ENCODE data around the gene PLPPR2. TPM values are rescaled to one million over a fixed set of nuclear protein-coding genes. Genes with fewer than 3 reads are reported as not detected.
A peak's percentile ranks its signal among the peaks of the same experiment; 100 is the strongest.

Gene PLPPR2
- polyA plus RNA-seq, 2 of the 4 experiments (the other 2 are of a cell fraction), result 5.6 to 9.7 TPM

- peaks cover 11% of the 10 kb centered on the region for H3K4me1 ChIP-seq
- ChIA-PET CTCF (no interaction called here), POLR2A (no interaction called here)
- no peak overlapping the region for H3K4me2 ChIP-seq
- ATAC-seq, result no peak
- TF ChIP-seq TP53 (CRISPR knock-in tag; IDR thresholded peaks at IDR 0.05), result no peak
- no peak for TF ChIP-seq NFE2L2 (conservative IDR thresholded peaks at IDR 0.05; ENCODE audit: low read length)
- TF ChIP-seq HOXB5 (CRISPR knock-in tag; IDR thresholded peaks at IDR 0.05), result no peak
- TF ChIP-seq KDM1A (IDR thresholded peaks at IDR 0.05; ENCODE audit: low read depth), result no peak
- no peak for TF ChIP-seq CBX8 (IDR thresholded peaks at IDR 0.05)
- no peak for TF ChIP-seq CHD4 (IDR thresholded peaks at IDR 0.05; ENCODE audit: borderline replicate concordance)
- no peak for TF ChIP-seq HOXA7 (CRISPR knock-in tag; IDR thresholded peaks at IDR 0.05)
- TF ChIP-seq SMC3 (IDR thresholded peaks at IDR 0.05), result no peak
- TF ChIP-seq, protein P1, sequence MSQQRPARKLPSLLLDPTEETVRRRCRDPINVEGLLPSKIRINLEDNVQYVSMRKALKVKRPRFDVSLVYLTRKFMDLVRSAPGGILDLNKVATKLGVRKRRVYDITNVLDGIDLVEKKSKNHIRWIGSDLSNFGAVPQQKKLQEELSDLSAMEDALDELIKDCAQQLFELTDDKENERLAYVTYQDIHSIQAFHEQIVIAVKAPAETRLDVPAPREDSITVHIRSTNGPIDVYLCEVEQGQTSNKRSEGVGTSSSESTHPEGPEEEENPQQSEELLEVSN (IDR thresholded peaks at IDR 0.05; ENCODE audit: borderline replicate concordance, low read depth), result no peak
- TF ChIP-seq MAZ (IDR thresholded peaks at IDR 0.05; ENCODE audit: borderline replicate concordance, low read depth, low read length), result no peak
- TF ChIP-seq RCOR1 (IDR thresholded peaks at IDR 0.05; ENCODE audit: low read depth, low read length), result no peak
- TF ChIP-seq ZFP36 (IDR thresholded peaks at IDR 0.05; ENCODE audit: borderline replicate concordance, partially characterized antibody), result no peak
- TF ChIP-seq PHF8 (IDR thresholded peaks at IDR 0.05; ENCODE audit: borderline replicate concordance, low read depth), result no peak
- TF ChIP-seq MYC (IDR thresholded peaks at IDR 0.05; ENCODE audit: borderline replicate concordance, low read length), result no peak
- H3K4me3 ChIP-seq, result no peak overlapping the region
- no peaks in the 10 kb centered on the region for H3K9me3 ChIP-seq
- FAIRE-seq, result no peak
- no peak for DNase-seq (ENCODE audit: low read depth in 1 of 2, low spot score in 1 of 2)
- no peak overlapping the region for H3K27ac ChIP-seq
- 81% methylated on average over 2 of the region's 2 CpGs for WGBS (ENCODE audit: missing lambda C conversion rate)
Observed at GRCh38 chr19:11370744-11371143, 15.5 kb downstream of the PLPPR2 start.

DNA sequence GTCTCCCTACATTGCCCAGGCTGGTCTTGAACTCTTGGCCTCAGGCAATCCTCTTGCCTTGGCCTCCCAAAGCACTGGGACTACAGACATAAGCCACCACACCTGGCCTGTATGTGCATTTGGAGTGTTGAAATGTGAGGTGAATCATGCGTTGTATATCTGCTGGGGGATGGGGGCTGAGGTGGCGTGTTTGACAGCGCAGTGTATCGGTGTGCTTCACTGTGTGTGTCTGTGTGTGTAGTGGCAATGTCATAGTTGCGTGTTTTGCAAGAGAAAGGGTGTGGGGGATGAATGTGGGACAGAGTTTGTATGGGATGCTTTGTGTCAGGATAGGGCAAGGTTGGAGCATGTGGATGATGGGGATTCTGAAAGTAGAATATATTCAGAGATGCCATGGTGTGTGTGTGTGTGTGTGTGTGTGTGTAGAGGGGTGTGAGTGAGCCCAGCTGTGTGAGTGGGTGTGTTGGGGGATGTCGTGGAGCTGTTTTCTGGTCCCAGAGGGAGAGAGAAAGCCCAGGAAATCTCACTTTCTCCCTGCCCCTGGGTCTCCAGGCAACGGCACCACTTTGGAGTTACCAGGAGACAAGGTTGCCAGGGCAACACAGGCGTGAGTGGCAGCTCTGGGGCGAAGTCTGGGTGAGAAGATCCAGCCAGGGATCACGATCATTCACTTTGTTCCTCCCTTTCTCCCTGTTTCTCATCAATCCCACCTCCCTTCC, 18.1 kb downstream of the PLPPR2 start:
- ATAC-seq (no peak), FAIRE-seq (no peak), DNase-seq (ENCODE audit: low read depth in 1 of 2, low spot score in 1 of 2) (no peak)
- Histone ChIP-seq H3K4me2 (peak overlapping the region; percentile 93), H3K4me3 (no peak overlapping the region), H3K9me3 (no peaks in the 10 kb centered on the region), H3K4me1 (peaks cover 34% of the 10 kb centered on the region), H3K27ac (no peak overlapping the region)
- WGBS (ENCODE audit: missing lambda C conversion rate), result 46% methylated on average over 10 of the region's 10 CpGs
- POLR2A ChIA-PET, result interaction anchor here (1.9 kb wide), 3 partner anchors 12 to 156 kb away, joined by 5 to 32 read pairs (median 9); partner anchors contain the start of gene ECSIT
- CTCF ChIA-PET, result interaction anchor here (0.7 to 2.8 kb wide), 3 partner anchors 8 to 109 kb away, joined by 3 to 9 read pairs (median 3); no protein-coding TSS in a partner anchor
- TF ChIP-seq, protein P2, sequence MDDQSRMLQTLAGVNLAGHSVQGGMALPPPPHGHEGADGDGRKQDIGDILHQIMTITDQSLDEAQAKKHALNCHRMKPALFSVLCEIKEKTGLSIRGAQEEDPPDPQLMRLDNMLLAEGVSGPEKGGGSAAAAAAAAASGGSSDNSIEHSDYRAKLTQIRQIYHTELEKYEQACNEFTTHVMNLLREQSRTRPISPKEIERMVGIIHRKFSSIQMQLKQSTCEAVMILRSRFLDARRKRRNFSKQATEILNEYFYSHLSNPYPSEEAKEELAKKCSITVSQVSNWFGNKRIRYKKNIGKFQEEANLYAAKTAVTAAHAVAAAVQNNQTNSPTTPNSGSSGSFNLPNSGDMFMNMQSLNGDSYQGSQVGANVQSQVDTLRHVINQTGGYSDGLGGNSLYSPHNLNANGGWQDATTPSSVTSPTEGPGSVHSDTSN (IDR thresholded peaks at IDR 0.05), result no peak
- no peak for TF ChIP-seq GATA3 (IDR thresholded peaks at IDR 0.05; ENCODE audit: borderline replicate concordance)
- TF ChIP-seq RFX5 (IDR thresholded peaks at IDR 0.05), result no peak
- no peak for TF ChIP-seq BHLHE40 (IDR thresholded peaks at IDR 0.05; ENCODE audit: low read depth, low read length)
- TF ChIP-seq HDAC2 (IDR thresholded peaks at IDR 0.05), result no peak
- TF ChIP-seq, protein P3, sequence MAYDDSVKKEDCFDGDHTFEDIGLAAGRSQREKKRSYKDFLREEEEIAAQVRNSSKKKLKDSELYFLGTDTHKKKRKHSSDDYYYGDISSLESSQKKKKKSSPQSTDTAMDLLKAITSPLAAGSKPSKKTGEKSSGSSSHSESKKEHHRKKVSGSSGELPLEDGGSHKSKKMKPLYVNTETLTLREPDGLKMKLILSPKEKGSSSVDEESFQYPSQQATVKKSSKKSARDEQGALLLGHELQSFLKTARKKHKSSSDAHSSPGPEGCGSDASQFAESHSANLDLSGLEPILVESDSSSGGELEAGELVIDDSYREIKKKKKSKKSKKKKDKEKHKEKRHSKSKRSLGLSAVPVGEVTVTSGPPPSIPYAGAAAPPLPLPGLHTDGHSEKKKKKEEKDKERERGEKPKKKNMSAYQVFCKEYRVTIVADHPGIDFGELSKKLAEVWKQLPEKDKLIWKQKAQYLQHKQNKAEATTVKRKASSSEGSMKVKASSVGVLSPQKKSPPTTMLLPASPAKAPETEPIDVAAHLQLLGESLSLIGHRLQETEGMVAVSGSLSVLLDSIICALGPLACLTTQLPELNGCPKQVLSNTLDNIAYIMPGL (CRISPR knock-in tag; IDR thresholded peaks at IDR 0.05; ENCODE audit: borderline replicate concordance), result no peak
- no peak for TF ChIP-seq MAX (IDR thresholded peaks at IDR 0.05)
- no peak for TF ChIP-seq TP53 (CRISPR knock-in tag; IDR thresholded peaks at IDR 0.05)
- TF ChIP-seq RCOR1 (IDR thresholded peaks at IDR 0.05; ENCODE audit: low read depth, low read length), result no peak
- no peak for TF ChIP-seq TFCP2L1 (CRISPR knock-in tag; IDR thresholded peaks at IDR 0.05)
- TF ChIP-seq CHD4 (IDR thresholded peaks at IDR 0.05; ENCODE audit: borderline replicate concordance), result no peak
- TF ChIP-seq NPAS2 (CRISPR knock-in tag; IDR thresholded peaks at IDR 0.05; ENCODE audit: borderline replicate concordance), result no peak
- TF ChIP-seq, protein P4, sequence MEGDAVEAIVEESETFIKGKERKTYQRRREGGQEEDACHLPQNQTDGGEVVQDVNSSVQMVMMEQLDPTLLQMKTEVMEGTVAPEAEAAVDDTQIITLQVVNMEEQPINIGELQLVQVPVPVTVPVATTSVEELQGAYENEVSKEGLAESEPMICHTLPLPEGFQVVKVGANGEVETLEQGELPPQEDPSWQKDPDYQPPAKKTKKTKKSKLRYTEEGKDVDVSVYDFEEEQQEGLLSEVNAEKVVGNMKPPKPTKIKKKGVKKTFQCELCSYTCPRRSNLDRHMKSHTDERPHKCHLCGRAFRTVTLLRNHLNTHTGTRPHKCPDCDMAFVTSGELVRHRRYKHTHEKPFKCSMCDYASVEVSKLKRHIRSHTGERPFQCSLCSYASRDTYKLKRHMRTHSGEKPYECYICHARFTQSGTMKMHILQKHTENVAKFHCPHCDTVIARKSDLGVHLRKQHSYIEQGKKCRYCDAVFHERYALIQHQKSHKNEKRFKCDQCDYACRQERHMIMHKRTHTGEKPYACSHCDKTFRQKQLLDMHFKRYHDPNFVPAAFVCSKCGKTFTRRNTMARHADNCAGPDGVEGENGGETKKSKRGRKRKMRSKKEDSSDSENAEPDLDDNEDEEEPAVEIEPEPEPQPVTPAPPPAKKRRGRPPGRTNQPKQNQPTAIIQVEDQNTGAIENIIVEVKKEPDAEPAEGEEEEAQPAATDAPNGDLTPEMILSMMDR (IDR thresholded peaks at IDR 0.05), result no peak
- no peak for TF ChIP-seq USF2 (IDR thresholded peaks at IDR 0.05)
- TF ChIP-seq EHMT2 (IDR thresholded peaks at IDR 0.05; ENCODE audit: low read depth), result no peak
- TF ChIP-seq RNF2 (IDR thresholded peaks at IDR 0.05; ENCODE audit: borderline replicate concordance, low read depth), result no peak
- no peak for TF ChIP-seq ZSCAN20 (CRISPR knock-in tag; IDR thresholded peaks at IDR 0.05)
- no peak for TF ChIP-seq ZC3H11A (IDR thresholded peaks at IDR 0.05)
